NCI-H128 (cell line): ENCODE measurements around the gene IL1R1.

Source experiments
- DNase-seq: peaks from one replicate; lab custom pipeline; 2025; ENCODE audit not compliant: unreplicated experiment; lab: John Stamatoyannopoulos, UW

Gene IL1R1

GRCh38 chr2:102200539-102200938, 58.0 kb downstream of the IL1R1 start:
- no peak for DNase-seq

- DNase-seq, result no peak
Observed at GRCh38 chr2:102204638-102205037, 62.1 kb downstream of the IL1R1 start.

- DNase-seq, result no peak
Observed at GRCh38 chr2:102206666-102207341, 64.3 kb downstream of the IL1R1 start.

- no peak for DNase-seq
Observed at GRCh38 chr2:102208774-102209173, 66.2 kb downstream of the IL1R1 start.

GRCh38 chr2:102209474-102209873, 66.9 kb downstream of the IL1R1 start:
- no peak for DNase-seq

GRCh38 chr2:102217032-102217431, 74.5 kb downstream of the IL1R1 start:
- no peak for DNase-seq

GRCh38 chr2:102224824-102225739, 82.5 kb downstream of the IL1R1 start:
- no peak for DNase-seq

- DNase-seq, result no peak
Observed at GRCh38 chr2:102226171-102226570, 83.6 kb downstream of the IL1R1 start.

- DNase-seq, result no peak
Observed at GRCh38 chr2:102226612-102227391, 84.3 kb downstream of the IL1R1 start.

- no peak for DNase-seq
Observed at GRCh38 chr2:102229141-102229769, 86.7 kb downstream of the IL1R1 start.
